Vagina (tissue), 2 donors: Measurements from ENCODE around the gene UBR3. TPM values are rescaled to one million over a fixed set of nuclear protein-coding genes. Genes with fewer than 3 reads are reported as not detected.
"Not testable (repeated sequence)": the region's sequence is repeated elsewhere in the genome, so short reads cannot be mapped to it uniquely, and the experiment has no call there.

ENCODE experiments used
- DNase-seq, 2 donors: peaks; one replicate each; pipeline ENCODE4 v3.0.0-alpha.2; 2017; ENCODE audit errors: extremely low spot score in 2 of 2
- H3K27ac ChIP-seq: fragments of 200-600 bp; sonication (generic); one replicate; pipeline ENCODE4 v1.5.1; 2019
- H3K27me3 ChIP-seq: fragments of 200-600 bp; sonication (generic); one replicate; pipeline ENCODE4 v1.5.1; 2019
- H3K36me3 ChIP-seq, 2 donors: fragments of 200-600 bp; sonication (generic); one replicate each; pipeline ENCODE4 v1.5.1; 2017 to 2019
- H3K4me1 ChIP-seq: fragments of 200-600 bp; sonication (generic); one replicate; pipeline ENCODE4 v1.5.1; 2019
- H3K4me3 ChIP-seq, 2 donors: fragments of 200-600 bp; sonication (generic); 1 replicate in 1 of 2; 2 replicates in 1 of 2; pipeline ENCODE4 v1.5.1; 2016 to 2019
- H3K9me3 ChIP-seq: fragments of 200-600 bp; sonication (generic); one replicate; pipeline ENCODE4 v1.5.1; 2019
- CTCF ChIP-seq, 3 experiments: fragments of 450-650 bp in 2 of 3; fragments of 200-600 bp in 1 of 3; sonication (generic) in 1 of 3; IDR thresholded peaks; one replicate each; pipeline ENCODE4 v1.5.1; 2017 to 2019; ENCODE audit warnings: antibody characterized with exemption in 3 of 3, mild to moderate bottlenecking in 2 of 3, moderate library complexity in 2 of 3
- POLR2A ChIP-seq, 2 donors: fragments of 450-650 bp; IDR thresholded peaks; one replicate each; pipeline ENCODE4 v1.6.1; 2017; ENCODE audit warnings: antibody characterized with exemption in 2 of 2, mild to moderate bottlenecking in 2 of 2, moderate library complexity in 2 of 2
- POLR2AphosphoS5 ChIP-seq, 2 donors: sonication (generic); formaldehyde crosslinking; IDR thresholded peaks; one replicate each; pipeline ENCODE4 v1.9.0; 2017; ENCODE audit warnings: antibody characterized with exemption in 2 of 2, mild to moderate bottlenecking in 2 of 2, low read depth in 1 of 2; ENCODE audit not compliant: insufficient read depth in 1 of 2
- intact Hi-C: fragments of 100-400 bp; cut with DNase I; formaldehyde crosslinking; loops from one replicate; pipeline ENCODE4 v1.15.1; 2023
- total RNA-seq: library from RNA; depleted of rRNA; stranded (reverse); fragments of >200 nt; gene quantifications from one replicate; pipeline ENCODE4 v1.2.3, GENCODE V29; 2016

Gene UBR3
- total RNA-seq, 1 donor from 2014 or later: 59.2 TPM

- no peak overlapping the region for H3K27ac ChIP-seq
Observed at GRCh38 chr2:170106102-170106840, 279.0 kb downstream of the UBR3 start.

GRCh38 chr2:170113168-170113894, 286.1 kb downstream of the UBR3 start:
- intact Hi-C loops: no loop called here
- no peak for DNase-seq
- H3K36me3 ChIP-seq: no peaks in the 10 kb centered on the region
- H3K4me3 ChIP-seq: no peak overlapping the region
- H3K9me3 ChIP-seq: no peaks in the 10 kb centered on the region
- TF ChIP-seq POLR2A (IDR thresholded peaks at IDR 0.05): no peak
- no peak for TF ChIP-seq CTCF (IDR thresholded peaks at IDR 0.05)
- TF ChIP-seq POLR2AphosphoS5 (IDR thresholded peaks at IDR 0.05; ENCODE audit: insufficient read depth in 1 of 2, low read depth in 1 of 2): no peak
- no peak overlapping the region for H3K27ac ChIP-seq
- H3K4me1 ChIP-seq: no peaks in the 10 kb centered on the region
- no peaks in the 10 kb centered on the region for H3K27me3 ChIP-seq

More at GRCh38 chr2:170106102-170106840, 279.0 kb downstream of the UBR3 start:
- TF ChIP-seq CTCF (IDR thresholded peaks at IDR 0.05) (no peak), POLR2AphosphoS5 (IDR thresholded peaks at IDR 0.05; ENCODE audit: insufficient read depth in 1 of 2, low read depth in 1 of 2) (no peak), POLR2A (IDR thresholded peaks at IDR 0.05) (no peak)
- intact Hi-C loops: no loop called here
- Histone ChIP-seq H3K36me3 (no peaks in the 10 kb centered on the region), H3K4me3 (no peak overlapping the region), H3K9me3 (no peaks in the 10 kb centered on the region), H3K27me3 (no peaks in the 10 kb centered on the region), H3K4me1 (no peaks in the 10 kb centered on the region)
- no peak for DNase-seq

- H3K27ac ChIP-seq: no peak overlapping the region
- no peaks in the 10 kb centered on the region for H3K27me3 ChIP-seq
- intact Hi-C loops: no loop called here
- no peaks in the 10 kb centered on the region for H3K9me3 ChIP-seq
- no peak for DNase-seq
- no peak overlapping the region for H3K4me3 ChIP-seq
- H3K4me1 ChIP-seq: no peaks in the 10 kb centered on the region
- TF ChIP-seq POLR2AphosphoS5 (IDR thresholded peaks at IDR 0.05; ENCODE audit: insufficient read depth in 1 of 2, low read depth in 1 of 2) (no peak), CTCF (IDR thresholded peaks at IDR 0.05) (no peak), POLR2A (IDR thresholded peaks at IDR 0.05) (no peak)
- H3K36me3 ChIP-seq: no peaks in the 10 kb centered on the region
Observed at GRCh38 chr2:170115501-170116229, 288.4 kb downstream of the UBR3 start.

- Histone ChIP-seq H3K36me3 (no peaks in the 10 kb centered on the region), H3K4me1 (no peaks in the 10 kb centered on the region), H3K4me3 (no peak overlapping the region), H3K9me3 (no peaks in the 10 kb centered on the region), H3K27ac (no peak overlapping the region), H3K27me3 (no peaks in the 10 kb centered on the region)
- no peak for DNase-seq
- TF ChIP-seq POLR2A (IDR thresholded peaks at IDR 0.05) (no peak), POLR2AphosphoS5 (IDR thresholded peaks at IDR 0.05; ENCODE audit: insufficient read depth in 1 of 2, low read depth in 1 of 2) (no peak), CTCF (IDR thresholded peaks at IDR 0.05) (no peak)
- intact Hi-C loops: no loop called here
Observed at GRCh38 chr2:170118641-170119040, 291.4 kb downstream of the UBR3 start.

GRCh38 chr2:170119326-170119725, 292.1 kb downstream of the UBR3 start:
- H3K27ac ChIP-seq, DNase-seq, H3K4me3 ChIP-seq, H3K27me3 ChIP-seq, H3K9me3 ChIP-seq, H3K4me1 ChIP-seq, H3K36me3 ChIP-seq, intact Hi-C loops: not testable (repeated sequence)
